Fibroblast of lung (primary cell): ENCODE data around the gene WEE1.

Experiments
- EZH2 ChIP-seq: IDR thresholded peaks from 2 replicates; pipeline ENCODE4 v1.5.1; 2012; ENCODE audit warnings: low read length, control low read depth, mild to moderate bottlenecking; ENCODE audit errors: missing control alignments
- TF ChIP-seq, protein P1 (sequence below), 2 donors: IDR thresholded peaks in 1 of 2; conservative IDR thresholded peaks in 1 of 2; 1 replicate in 1 of 2; 2 replicates in 1 of 2; pipeline ENCODE4 v1.5.1; 2011 to 2012; ENCODE audit warnings: low read length in 2 of 2, control low read depth in 1 of 2, inconsistent platforms in 1 of 2, low read depth in 1 of 2, mild to moderate bottlenecking in 1 of 2

DNA sequence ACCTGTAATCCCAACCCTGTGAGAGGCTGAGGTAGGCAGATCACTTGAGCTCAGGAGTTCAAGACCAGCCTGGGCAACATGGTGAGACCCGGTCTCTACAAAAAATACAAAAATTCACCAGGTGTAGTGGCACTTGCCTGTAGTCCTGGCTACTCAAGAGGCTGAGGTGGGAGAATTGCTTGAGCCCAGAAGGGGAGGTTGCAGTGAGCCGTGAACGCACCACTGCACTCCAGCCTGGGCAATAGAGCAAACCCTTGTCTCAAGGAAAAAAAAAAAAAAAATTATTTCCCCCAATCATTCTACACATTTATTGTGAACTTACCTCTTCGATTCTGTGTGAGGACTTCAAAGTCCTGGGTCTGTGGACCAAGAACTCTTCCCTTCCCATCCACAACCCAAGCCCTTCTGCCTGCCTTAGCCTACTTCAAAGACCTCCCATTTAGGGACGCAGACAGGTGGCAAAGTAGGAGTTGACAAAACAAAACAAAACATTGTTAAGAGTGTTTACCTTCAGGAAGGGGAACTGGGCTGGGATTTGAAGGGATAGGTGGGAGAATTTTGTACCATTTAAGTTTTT is 3.8 kb upstream of the WEE1 start:
- no peak for TF ChIP-seq EZH2
- TF ChIP-seq, protein P1, sequence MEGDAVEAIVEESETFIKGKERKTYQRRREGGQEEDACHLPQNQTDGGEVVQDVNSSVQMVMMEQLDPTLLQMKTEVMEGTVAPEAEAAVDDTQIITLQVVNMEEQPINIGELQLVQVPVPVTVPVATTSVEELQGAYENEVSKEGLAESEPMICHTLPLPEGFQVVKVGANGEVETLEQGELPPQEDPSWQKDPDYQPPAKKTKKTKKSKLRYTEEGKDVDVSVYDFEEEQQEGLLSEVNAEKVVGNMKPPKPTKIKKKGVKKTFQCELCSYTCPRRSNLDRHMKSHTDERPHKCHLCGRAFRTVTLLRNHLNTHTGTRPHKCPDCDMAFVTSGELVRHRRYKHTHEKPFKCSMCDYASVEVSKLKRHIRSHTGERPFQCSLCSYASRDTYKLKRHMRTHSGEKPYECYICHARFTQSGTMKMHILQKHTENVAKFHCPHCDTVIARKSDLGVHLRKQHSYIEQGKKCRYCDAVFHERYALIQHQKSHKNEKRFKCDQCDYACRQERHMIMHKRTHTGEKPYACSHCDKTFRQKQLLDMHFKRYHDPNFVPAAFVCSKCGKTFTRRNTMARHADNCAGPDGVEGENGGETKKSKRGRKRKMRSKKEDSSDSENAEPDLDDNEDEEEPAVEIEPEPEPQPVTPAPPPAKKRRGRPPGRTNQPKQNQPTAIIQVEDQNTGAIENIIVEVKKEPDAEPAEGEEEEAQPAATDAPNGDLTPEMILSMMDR (conservative IDR thresholded peaks at IDR 0.05 in 1 of 2, IDR thresholded peaks at IDR 0.05 in 1 of 2; ENCODE audit: low read depth in 1 of 2, low read length in 2 of 2) = no peak
